GM12878 (cell line): ENCODE data around the gene CSF3R. TPM values are rescaled to one million over a fixed set of nuclear protein-coding genes. Genes with fewer than 3 reads are reported as not detected.
A peak's percentile ranks its signal among the peaks of the same experiment; 100 is the strongest.

Experiments used
- BHLHE40 ChIP-seq, 2 experiments: fragments of 450-650 bp in 1 of 2; IDR thresholded peaks; 2 replicates each; pipeline ENCODE4 v1.6.1; 2011 to 2017; ENCODE audit warnings: low read depth in 2 of 2, borderline replicate concordance in 1 of 2, improper control_type of control experiment in 1 of 2, low read length in 1 of 2, mild to moderate bottlenecking in 1 of 2
- CEBPB ChIP-seq, 2 experiments: fragments of 150-350 bp in 1 of 2; IDR thresholded peaks; 2 replicates each; pipeline ENCODE4 v1.6.1; 2012 to 2014; ENCODE audit warnings: low read depth in 2 of 2, low read length in 2 of 2, borderline replicate concordance in 1 of 2, inconsistent platforms in 1 of 2
- CHD2 ChIP-seq: IDR thresholded peaks from 2 replicates; pipeline ENCODE4 v1.6.1; 2011; ENCODE audit warnings: low read depth, low read length, improper control_type of control experiment, borderline replicate concordance
- DPF2 ChIP-seq: fragments of 450-650 bp; IDR thresholded peaks from 2 replicates; pipeline ENCODE4 v1.6.1; 2017; ENCODE audit warnings: mild to moderate bottlenecking
- EGR1 ChIP-seq, 2 experiments: IDR thresholded peaks; 1 replicate in 1 of 2; 2 replicates in 1 of 2; pipeline ENCODE4 v1.6.1; 2011 to 2012; ENCODE audit warnings: low read depth in 2 of 2, low read length in 2 of 2, borderline replicate concordance in 1 of 2, mild to moderate bottlenecking in 1 of 2, moderate library complexity in 1 of 2
- IKZF1 ChIP-seq: fragments of 450-650 bp; conservative IDR thresholded peaks from 2 replicates; pipeline ENCODE4 v1.6.1; 2017; ENCODE audit warnings: antibody characterized with exemption, mild to moderate bottlenecking
- MTA2 ChIP-seq: fragments of 450-650 bp; IDR thresholded peaks from 2 replicates; pipeline ENCODE4 v1.6.1; 2016; ENCODE audit warnings: low read depth, mild to moderate bottlenecking, moderate library complexity
- MYB ChIP-seq: fragments of 150-350 bp; IDR thresholded peaks from 2 replicates; pipeline ENCODE4 v1.6.1; 2014; ENCODE audit warnings: mild to moderate bottlenecking, low read depth, low read length, borderline replicate concordance
- NR2F1 ChIP-seq: fragments of 450-650 bp; conservative IDR thresholded peaks from 2 replicates; pipeline ENCODE4 v1.6.1; 2017; ENCODE audit warnings: mild to moderate bottlenecking
- NRF1 ChIP-seq: conservative IDR thresholded peaks from 2 replicates; pipeline ENCODE4 v1.6.1; 2011; ENCODE audit warnings: mild to moderate bottlenecking, low read depth, low read length, improper control_type of control experiment
- PAX8 ChIP-seq: fragments of 450-650 bp; IDR thresholded peaks from 2 replicates; pipeline ENCODE4 v1.6.1; 2017; ENCODE audit warnings: mild to moderate bottlenecking, moderate library complexity
- PML ChIP-seq: IDR thresholded peaks from 2 replicates; pipeline ENCODE4 v1.6.1; 2012; ENCODE audit warnings: low read length, inconsistent platforms
- POLR2AphosphoS5 ChIP-seq: IDR thresholded peaks from 2 replicates; pipeline ENCODE4 v1.6.1; 2011; ENCODE audit warnings: mild to moderate bottlenecking, low read length, inconsistent platforms
- RBBP5 ChIP-seq: fragments of 200-600 bp; sonication (generic); conservative IDR thresholded peaks from 2 replicates; pipeline ENCODE4 v1.6.1; 2016
- RCOR1 ChIP-seq: conservative IDR thresholded peaks from 2 replicates; pipeline ENCODE4 v1.6.1; 2012; ENCODE audit warnings: low read depth, low read length, improper control_type of control experiment
- RUNX3 ChIP-seq: IDR thresholded peaks from 2 replicates; pipeline ENCODE4 v1.6.1; 2012; ENCODE audit warnings: low read length, inconsistent platforms
- SMC3 ChIP-seq: IDR thresholded peaks from 2 replicates; pipeline ENCODE4 v1.6.1; 2011; ENCODE audit warnings: low read length, improper control_type of control experiment, borderline replicate concordance
- SREBF1 ChIP-seq: IDR thresholded peaks from 2 replicates; pipeline ENCODE4 v1.6.1; 2012; ENCODE audit warnings: mild to moderate bottlenecking, low read length
- TCF12 ChIP-seq: IDR thresholded peaks from 2 replicates; pipeline ENCODE4 v1.6.1; 2011; ENCODE audit warnings: low read depth, mild to moderate bottlenecking, low read length
- ZNF24 ChIP-seq: fragments of 450-650 bp; IDR thresholded peaks from 2 replicates; pipeline ENCODE4 v1.6.1; 2017; ENCODE audit warnings: antibody characterized with exemption, mild to moderate bottlenecking
- ZZZ3 ChIP-seq: IDR thresholded peaks from 2 replicates; pipeline ENCODE4 v1.6.1; 2011; ENCODE audit warnings: low read depth; ENCODE audit not compliant: control insufficient read depth, insufficient read length
- polyA plus RNA-seq, 11 experiments: library from polyadenylated mRNA; depleted of rRNA in 4 of 11; unstranded in 6 of 11; stranded (reverse) in 5 of 11; fragments of >200 nt; fragmentation: Nextera tagmentation in 4 of 11; fragmentation: Illumina TruSeq in 1 of 11; extraction: Ambion mirVana in 4 of 11; extraction: Trizol in 1 of 11; gene quantifications; 1 replicate in 1 of 11; 2 replicates in 10 of 11; pipeline versions ENCODE4 v1.2.1 to v1.2.3, GENCODE V29; 2011 to 2016; ENCODE audit warnings: inconsistent platforms in 2 of 11, missing spikeins in 2 of 11, low read depth in 1 of 11
- total RNA-seq, 4 experiments: library from RNA; depleted of rRNA in 3 of 4; stranded (reverse); fragments of >200 nt in 3 of 4; fragmentation: Illumina TruSeq in 1 of 4; extraction: Trizol in 1 of 4; gene quantifications; 2 replicates each; pipeline versions ENCODE4 v1.2.1 to v1.2.3, GENCODE V29; 2013 to 2021
- TF ChIP-seq, protein P1 (sequence below): fragments of 450-650 bp; IDR thresholded peaks from 2 replicates; pipeline ENCODE4 v1.6.1; 2016; ENCODE audit warnings: mild to moderate bottlenecking
- TF ChIP-seq, protein P2 (sequence below): IDR thresholded peaks from 2 replicates; pipeline ENCODE4 v1.6.1; 2012; ENCODE audit warnings: low read depth, low read length, improper control_type of control experiment
- TF ChIP-seq, protein P3 (sequence below): IDR thresholded peaks from 2 replicates; pipeline ENCODE4 v1.6.1; 2012; ENCODE audit warnings: mild to moderate bottlenecking, low read depth, low read length
- TF ChIP-seq, protein P4 (sequence below): fragments of 450-650 bp; IDR thresholded peaks from 2 replicates; pipeline ENCODE4 v1.6.1; 2016; ENCODE audit warnings: mild to moderate bottlenecking

The CSF3R gene
- total and polyA plus RNA-seq, 10 of the 15 experiments (the other 5 are each of a cell fraction or from before 2014, with no cell fraction given), result 0.13 TPM; not detected in 9

DNA sequence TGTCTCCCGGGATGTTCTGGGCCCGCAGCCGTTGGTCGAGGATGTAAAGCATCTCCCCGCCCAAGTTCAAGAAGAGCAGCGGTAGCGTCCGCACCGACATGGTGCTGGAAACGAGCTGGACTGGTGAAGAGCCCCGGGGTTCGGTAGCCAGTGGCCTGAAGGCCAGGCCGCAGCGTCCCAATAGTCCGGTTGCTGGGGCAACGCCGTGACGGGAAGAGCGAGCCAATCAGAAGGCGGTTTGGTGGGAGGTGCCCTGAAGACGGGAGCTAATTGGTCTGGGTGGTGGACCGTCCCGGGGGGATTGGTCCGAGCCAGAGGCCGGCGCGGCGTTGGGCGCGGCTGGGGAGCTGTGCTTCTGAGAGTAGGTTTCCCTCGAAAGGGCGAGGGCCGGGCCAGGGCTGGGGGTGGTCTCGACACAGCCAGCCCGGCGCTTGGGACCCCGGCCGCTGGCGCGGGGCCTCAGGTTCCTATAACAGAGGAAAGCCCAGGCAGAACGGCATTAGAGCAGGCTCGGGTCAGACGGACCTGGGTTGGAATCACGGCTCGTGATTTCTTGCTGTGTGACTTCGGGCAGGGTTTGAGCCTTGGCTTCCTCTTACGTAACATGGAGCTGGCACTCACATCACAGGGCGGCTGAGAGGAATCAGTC is 32.3 kb downstream of the CSF3R start, which contains the start of gene OSCP1 (continued):
- TF ChIP-seq CHD2 (peak; percentile 94), ZNF24 (no peak), BHLHE40 (IDR thresholded peaks at IDR 0.05; ENCODE audit: borderline replicate concordance in 1 of 2, low read depth in 2 of 2, low read length in 1 of 2) (peak in 1 of 2 experiments; percentile 50; a peak in 2 of 4 replicates), CEBPB (IDR thresholded peaks at IDR 0.05; ENCODE audit: borderline replicate concordance in 1 of 2, low read depth in 2 of 2, low read length in 2 of 2) (no peak), PAX8 (no peak), DPF2 (no peak), MYB (no peak), RBBP5 (no peak), IKZF1 (peak; percentile 46; the same call in 1 of the 2 replicates), SREBF1 (no peak), RCOR1 (no peak), NR2F1 (0 out of 2 replicates have a peak, but pooled peaks have one; percentile 33), NRF1 (no peak), TCF12 (0 out of 2 replicates have a peak, but pooled peaks have one; percentile 17), POLR2AphosphoS5 (peak; percentile 86), SMC3 (no peak), RUNX3 (no peak), MTA2 (no peak), ZZZ3 (no peak), PML (no peak), EGR1 (IDR thresholded peaks at IDR 0.05; ENCODE audit: borderline replicate concordance in 1 of 2, low read depth in 2 of 2, low read length in 2 of 2) (no peak)
- TF ChIP-seq, protein P1, sequence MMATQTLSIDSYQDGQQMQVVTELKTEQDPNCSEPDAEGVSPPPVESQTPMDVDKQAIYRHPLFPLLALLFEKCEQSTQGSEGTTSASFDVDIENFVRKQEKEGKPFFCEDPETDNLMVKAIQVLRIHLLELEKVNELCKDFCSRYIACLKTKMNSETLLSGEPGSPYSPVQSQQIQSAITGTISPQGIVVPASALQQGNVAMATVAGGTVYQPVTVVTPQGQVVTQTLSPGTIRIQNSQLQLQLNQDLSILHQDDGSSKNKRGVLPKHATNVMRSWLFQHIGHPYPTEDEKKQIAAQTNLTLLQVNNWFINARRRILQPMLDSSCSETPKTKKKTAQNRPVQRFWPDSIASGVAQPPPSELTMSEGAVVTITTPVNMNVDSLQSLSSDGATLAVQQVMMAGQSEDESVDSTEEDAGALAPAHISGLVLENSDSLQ, result no peak
- TF ChIP-seq, protein P2, sequence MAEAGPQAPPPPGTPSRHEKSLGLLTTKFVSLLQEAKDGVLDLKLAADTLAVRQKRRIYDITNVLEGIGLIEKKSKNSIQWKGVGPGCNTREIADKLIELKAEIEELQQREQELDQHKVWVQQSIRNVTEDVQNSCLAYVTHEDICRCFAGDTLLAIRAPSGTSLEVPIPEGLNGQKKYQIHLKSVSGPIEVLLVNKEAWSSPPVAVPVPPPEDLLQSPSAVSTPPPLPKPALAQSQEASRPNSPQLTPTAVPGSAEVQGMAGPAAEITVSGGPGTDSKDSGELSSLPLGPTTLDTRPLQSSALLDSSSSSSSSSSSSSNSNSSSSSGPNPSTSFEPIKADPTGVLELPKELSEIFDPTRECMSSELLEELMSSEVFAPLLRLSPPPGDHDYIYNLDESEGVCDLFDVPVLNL, result peak; percentile 28; the same call in 1 of the 2 replicates
- TF ChIP-seq, protein P3, sequence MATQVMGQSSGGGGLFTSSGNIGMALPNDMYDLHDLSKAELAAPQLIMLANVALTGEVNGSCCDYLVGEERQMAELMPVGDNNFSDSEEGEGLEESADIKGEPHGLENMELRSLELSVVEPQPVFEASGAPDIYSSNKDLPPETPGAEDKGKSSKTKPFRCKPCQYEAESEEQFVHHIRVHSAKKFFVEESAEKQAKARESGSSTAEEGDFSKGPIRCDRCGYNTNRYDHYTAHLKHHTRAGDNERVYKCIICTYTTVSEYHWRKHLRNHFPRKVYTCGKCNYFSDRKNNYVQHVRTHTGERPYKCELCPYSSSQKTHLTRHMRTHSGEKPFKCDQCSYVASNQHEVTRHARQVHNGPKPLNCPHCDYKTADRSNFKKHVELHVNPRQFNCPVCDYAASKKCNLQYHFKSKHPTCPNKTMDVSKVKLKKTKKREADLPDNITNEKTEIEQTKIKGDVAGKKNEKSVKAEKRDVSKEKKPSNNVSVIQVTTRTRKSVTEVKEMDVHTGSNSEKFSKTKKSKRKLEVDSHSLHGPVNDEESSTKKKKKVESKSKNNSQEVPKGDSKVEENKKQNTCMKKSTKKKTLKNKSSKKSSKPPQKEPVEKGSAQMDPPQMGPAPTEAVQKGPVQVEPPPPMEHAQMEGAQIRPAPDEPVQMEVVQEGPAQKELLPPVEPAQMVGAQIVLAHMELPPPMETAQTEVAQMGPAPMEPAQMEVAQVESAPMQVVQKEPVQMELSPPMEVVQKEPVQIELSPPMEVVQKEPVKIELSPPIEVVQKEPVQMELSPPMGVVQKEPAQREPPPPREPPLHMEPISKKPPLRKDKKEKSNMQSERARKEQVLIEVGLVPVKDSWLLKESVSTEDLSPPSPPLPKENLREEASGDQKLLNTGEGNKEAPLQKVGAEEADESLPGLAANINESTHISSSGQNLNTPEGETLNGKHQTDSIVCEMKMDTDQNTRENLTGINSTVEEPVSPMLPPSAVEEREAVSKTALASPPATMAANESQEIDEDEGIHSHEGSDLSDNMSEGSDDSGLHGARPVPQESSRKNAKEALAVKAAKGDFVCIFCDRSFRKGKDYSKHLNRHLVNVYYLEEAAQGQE, result no peak
- TF ChIP-seq, protein P4, sequence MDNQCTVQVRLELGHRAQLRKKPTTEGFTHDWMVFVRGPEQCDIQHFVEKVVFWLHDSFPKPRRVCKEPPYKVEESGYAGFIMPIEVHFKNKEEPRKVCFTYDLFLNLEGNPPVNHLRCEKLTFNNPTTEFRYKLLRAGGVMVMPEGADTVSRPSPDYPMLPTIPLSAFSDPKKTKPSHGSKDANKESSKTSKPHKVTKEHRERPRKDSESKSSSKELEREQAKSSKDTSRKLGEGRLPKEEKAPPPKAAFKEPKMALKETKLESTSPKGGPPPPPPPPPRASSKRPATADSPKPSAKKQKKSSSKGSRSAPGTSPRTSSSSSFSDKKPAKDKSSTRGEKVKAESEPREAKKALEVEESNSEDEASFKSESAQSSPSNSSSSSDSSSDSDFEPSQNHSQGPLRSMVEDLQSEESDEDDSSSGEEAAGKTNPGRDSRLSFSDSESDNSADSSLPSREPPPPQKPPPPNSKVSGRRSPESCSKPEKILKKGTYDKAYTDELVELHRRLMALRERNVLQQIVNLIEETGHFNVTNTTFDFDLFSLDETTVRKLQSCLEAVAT, result no peak
